Prostate gland (tissue), 2 donors: ENCODE results near the gene DCPS. TPM values are rescaled to one million over a fixed set of nuclear protein-coding genes. Genes with fewer than 3 reads are reported as not detected.

ENCODE experiments used
- DNase-seq: peaks from one replicate; pipeline ENCODE4 v3.0.0-alpha.2; 2019; ENCODE audit warnings: low spot score
- H3K27ac ChIP-seq, 2 donors: fragments of 200-600 bp; sonication (generic); 2 replicates each; pipeline ENCODE4 v1.5.1; 2017 to 2019
- H3K27me3 ChIP-seq: fragments of 200-600 bp; sonication (generic); replicated peaks from 2 replicates; pipeline ENCODE4 v1.5.1; 2019; ENCODE audit not compliant: insufficient read depth
- H3K36me3 ChIP-seq, 2 donors: fragments of 200-600 bp; sonication (generic); 1 replicate in 1 of 2; 2 replicates in 1 of 2; pipeline versions ENCODE4 v1.5.1 to v1.8.1; 2017 to 2019
- H3K4me1 ChIP-seq: fragments of 200-600 bp; sonication (generic); replicated peaks from 2 replicates; pipeline ENCODE4 v1.5.1; 2019
- H3K4me3 ChIP-seq, 2 donors: fragments of 200-600 bp; sonication (generic); 2 replicates each; pipeline ENCODE4 v1.5.1; 2017 to 2019
- H3K9me3 ChIP-seq: fragments of 200-600 bp; sonication (generic); 2 replicates; pipeline ENCODE4 v1.5.1; 2017
- POLR2A ChIP-seq: fragments of 450-650 bp; IDR thresholded peaks from one replicate; pipeline ENCODE4 v1.6.1; 2016; ENCODE audit warnings: antibody characterized with exemption, mild to moderate bottlenecking
- POLR2AphosphoS5 ChIP-seq: sonication (generic); formaldehyde crosslinking; IDR thresholded peaks from one replicate; pipeline ENCODE4 v1.6.1; 2017; ENCODE audit warnings: antibody characterized with exemption
- WGBS: methylation state at CpG from one replicate; pipeline ENCODE4 v1.1.5; 2018; 5-methylcytosine and 5-hydroxymethylcytosine counted together
- intact Hi-C: fragments of 100-400 bp; cut with DNase I; formaldehyde crosslinking; loops from one replicate; pipeline ENCODE4 v1.14.2; 2022
- total RNA-seq, 2 donors: library from RNA; depleted of rRNA; stranded (reverse); fragments of >200 nt; gene quantifications; one replicate each; pipeline ENCODE4 v1.1.0, GENCODE V29; 2016
- TF ChIP-seq, protein P1 (sequence below), 4 experiments: fragments of 200-600 bp in 2 of 4; fragments of 450-650 bp in 2 of 4; sonication (generic) in 2 of 4; IDR thresholded peaks; 1 replicate in 3 of 4; 2 replicates in 1 of 4; pipeline ENCODE4 v1.5.1; 2016 to 2019; ENCODE audit warnings: antibody characterized with exemption in 4 of 4, mild to moderate bottlenecking in 2 of 4, moderate library complexity in 2 of 4

Gene DCPS
- total RNA-seq, 2 donors from 2014 or later, result 12.6 to 17.5 TPM

DNA sequence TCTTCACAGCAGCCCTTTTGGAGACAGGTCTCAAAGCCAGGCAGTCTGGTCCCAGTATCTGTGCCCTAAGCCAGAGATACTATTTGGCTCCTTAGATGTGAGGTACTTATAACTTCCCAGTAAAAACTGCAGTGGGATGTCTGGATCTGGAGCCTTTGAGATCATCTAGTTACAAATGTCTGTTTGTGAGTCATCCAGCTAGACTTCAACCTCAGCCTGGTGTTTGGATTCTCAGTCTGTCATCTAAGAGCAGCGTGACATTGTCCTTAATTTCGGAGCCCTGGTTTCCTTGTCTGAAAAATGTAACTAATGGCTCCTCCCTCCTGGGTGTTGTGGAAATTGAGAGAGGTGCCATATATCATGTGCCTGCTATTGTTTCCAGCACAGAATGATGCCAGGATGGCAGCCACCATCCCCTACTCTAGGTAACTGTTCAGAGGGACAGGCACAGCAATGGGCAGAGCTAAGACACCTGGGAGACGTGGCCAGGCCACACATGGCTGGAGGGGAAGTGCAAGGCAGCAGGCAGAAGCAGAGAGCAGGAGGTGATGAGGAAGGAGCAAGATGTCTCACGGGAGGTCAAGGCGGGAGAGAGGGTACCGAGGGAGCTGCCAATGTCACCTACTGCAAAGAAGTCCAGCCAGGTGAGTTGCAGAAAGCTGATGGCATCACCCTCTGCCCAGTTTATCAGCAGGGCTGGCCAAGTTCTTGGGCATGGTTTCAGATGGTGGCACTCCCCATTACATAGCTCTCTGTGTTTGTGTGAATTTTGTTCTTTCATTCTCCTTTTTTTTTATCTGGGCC is 31.0 kb downstream of the DCPS start:
- Histone ChIP-seq H3K36me3 (no peaks in the 10 kb centered on the region), H3K4me3 (no peak overlapping the region), H3K4me1 (no peaks in the 10 kb centered on the region), H3K9me3 (no peaks in the 10 kb centered on the region), H3K27me3 (no peaks in the 10 kb centered on the region), H3K27ac (no peak overlapping the region)
- intact Hi-C loops, result no loop called here
- WGBS, result 95% methylated on average over 6 of the region's 6 CpGs
- TF ChIP-seq POLR2A, result no peak
- TF ChIP-seq, protein P1, sequence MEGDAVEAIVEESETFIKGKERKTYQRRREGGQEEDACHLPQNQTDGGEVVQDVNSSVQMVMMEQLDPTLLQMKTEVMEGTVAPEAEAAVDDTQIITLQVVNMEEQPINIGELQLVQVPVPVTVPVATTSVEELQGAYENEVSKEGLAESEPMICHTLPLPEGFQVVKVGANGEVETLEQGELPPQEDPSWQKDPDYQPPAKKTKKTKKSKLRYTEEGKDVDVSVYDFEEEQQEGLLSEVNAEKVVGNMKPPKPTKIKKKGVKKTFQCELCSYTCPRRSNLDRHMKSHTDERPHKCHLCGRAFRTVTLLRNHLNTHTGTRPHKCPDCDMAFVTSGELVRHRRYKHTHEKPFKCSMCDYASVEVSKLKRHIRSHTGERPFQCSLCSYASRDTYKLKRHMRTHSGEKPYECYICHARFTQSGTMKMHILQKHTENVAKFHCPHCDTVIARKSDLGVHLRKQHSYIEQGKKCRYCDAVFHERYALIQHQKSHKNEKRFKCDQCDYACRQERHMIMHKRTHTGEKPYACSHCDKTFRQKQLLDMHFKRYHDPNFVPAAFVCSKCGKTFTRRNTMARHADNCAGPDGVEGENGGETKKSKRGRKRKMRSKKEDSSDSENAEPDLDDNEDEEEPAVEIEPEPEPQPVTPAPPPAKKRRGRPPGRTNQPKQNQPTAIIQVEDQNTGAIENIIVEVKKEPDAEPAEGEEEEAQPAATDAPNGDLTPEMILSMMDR (IDR thresholded peaks at IDR 0.05), result no peak
- TF ChIP-seq POLR2AphosphoS5, result no peak
- no peak for DNase-seq

DNA sequence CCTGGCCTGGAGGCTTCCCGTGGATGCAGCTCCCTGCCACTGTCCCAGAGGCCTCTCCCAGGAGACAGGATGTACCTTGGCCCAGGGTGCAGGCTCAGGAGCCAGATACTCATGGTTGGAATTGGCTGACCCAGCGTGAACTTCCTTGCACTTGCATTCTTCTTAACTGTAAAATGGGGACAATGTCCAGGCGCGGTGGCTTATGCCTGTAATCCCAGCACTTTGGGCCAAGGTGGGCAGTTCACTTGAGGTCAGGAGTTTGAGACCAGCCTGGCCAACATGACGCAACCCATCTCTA is 31.6 kb downstream of the DCPS start:
- no peak overlapping the region for H3K4me3 ChIP-seq
- H3K9me3 ChIP-seq, result no peaks in the 10 kb centered on the region
- TF ChIP-seq POLR2AphosphoS5 (no peak), POLR2A (no peak)
- TF ChIP-seq, protein P1 (IDR thresholded peaks at IDR 0.05), result no peak
- intact Hi-C loops, result no loop called here
- H3K36me3 ChIP-seq, result no peaks in the 10 kb centered on the region
- 81% methylated on average over 5 of the region's 5 CpGs for WGBS
- H3K27ac ChIP-seq, result no peak overlapping the region
- DNase-seq, result no peak
- no peaks in the 10 kb centered on the region for H3K4me1 ChIP-seq
- H3K27me3 ChIP-seq, result no peaks in the 10 kb centered on the region

DNA sequence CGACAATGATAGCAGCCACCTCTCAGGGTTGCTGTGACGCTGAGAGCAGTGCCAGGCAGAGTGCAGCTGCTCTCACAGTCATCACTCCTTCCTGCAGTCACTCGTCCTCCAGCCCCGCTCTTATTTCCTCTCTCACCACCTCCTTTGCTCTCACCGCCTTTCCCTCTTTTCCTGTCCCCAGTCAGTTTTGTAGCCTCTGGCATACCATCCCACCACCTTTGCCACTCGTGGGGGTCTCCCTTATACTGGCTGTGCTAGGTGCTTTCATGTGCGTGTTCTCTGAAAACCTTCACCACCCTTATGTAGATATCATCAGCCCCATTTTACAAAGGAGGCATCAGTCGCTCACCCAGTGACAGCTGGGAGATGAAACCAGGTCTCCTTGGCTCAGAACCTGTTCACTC is 32.3 kb downstream of the DCPS start:
- Histone ChIP-seq H3K9me3 (no peaks in the 10 kb centered on the region), H3K4me3 (no peak overlapping the region), H3K36me3 (no peaks in the 10 kb centered on the region), H3K27ac (no peak overlapping the region), H3K27me3 (no peaks in the 10 kb centered on the region), H3K4me1 (no peaks in the 10 kb centered on the region)
- DNase-seq, result no peak
- 85% methylated on average over 8 of the region's 8 CpGs for WGBS
- TF ChIP-seq POLR2AphosphoS5 (no peak), POLR2A (no peak)
- TF ChIP-seq, protein P1 (IDR thresholded peaks at IDR 0.05), result no peak
- intact Hi-C loops, result no loop called here

DNA sequence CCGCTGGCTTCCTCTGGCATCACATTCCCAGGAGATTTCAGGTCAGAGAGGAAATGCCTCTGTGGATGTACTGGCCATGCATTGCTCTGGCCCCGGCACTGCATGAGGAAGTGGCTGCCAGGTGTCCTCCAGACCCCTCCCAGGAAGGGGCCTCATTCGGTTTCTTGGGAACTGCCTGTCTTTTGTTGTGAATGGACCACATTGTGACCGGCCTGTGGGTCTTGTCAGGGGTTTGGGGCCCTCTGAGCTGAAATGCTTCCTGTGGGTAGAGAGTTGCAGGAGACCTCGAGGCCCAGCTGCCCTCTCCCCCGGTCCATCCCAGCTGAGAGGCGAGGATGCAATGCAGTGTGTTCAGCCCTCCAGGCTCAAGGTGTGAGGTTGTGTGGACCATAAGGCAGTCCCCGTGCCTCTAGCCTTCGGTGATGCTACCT is 32.8 kb downstream of the DCPS start:
- Histone ChIP-seq H3K4me1 (no peaks in the 10 kb centered on the region), H3K27me3 (no peaks in the 10 kb centered on the region), H3K4me3 (no peak overlapping the region), H3K27ac (no peak overlapping the region), H3K9me3 (no peaks in the 10 kb centered on the region), H3K36me3 (no peaks in the 10 kb centered on the region)
- no peak for DNase-seq
- TF ChIP-seq POLR2AphosphoS5 (no peak), POLR2A (no peak)
- TF ChIP-seq, protein P1 (IDR thresholded peaks at IDR 0.05), result no peak
- intact Hi-C loops, result no loop called here
- 80% methylated on average over 9 of the region's 9 CpGs for WGBS

DNA sequence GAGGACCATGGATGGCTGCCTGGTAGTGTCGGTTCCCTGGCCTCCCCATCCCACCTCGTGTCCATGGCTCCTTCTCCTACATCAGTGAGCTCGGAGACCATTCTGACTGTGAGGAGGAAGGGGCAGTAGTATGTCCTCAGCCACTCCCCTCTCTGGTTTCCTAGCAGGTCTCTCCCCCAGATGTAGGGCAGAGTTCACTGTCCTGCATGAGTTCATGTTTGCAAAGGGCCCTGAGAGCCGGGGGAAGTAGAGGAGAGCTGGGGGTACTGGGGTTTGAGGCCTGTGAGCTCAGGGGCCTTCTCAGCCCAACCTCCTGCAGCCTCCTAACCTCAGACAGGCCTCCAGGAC is 33.2 kb downstream of the DCPS start:
- intact Hi-C loops, result no loop called here
- H3K4me1 ChIP-seq, result no peaks in the 10 kb centered on the region
- H3K9me3 ChIP-seq, result no peaks in the 10 kb centered on the region
- no peak overlapping the region for H3K27ac ChIP-seq
- no peaks in the 10 kb centered on the region for H3K36me3 ChIP-seq
- no peaks in the 10 kb centered on the region for H3K27me3 ChIP-seq
- 88% methylated on average over 4 of the region's 4 CpGs for WGBS
- no peak overlapping the region for H3K4me3 ChIP-seq
- TF ChIP-seq, protein P1 (IDR thresholded peaks at IDR 0.05), result no peak
- no peak for TF ChIP-seq POLR2A
- TF ChIP-seq POLR2AphosphoS5, result no peak
- no peak for DNase-seq
